GM18861 (cell line): ENCODE results near the gene SCO1.
"Not testable (repeated sequence)": the region's sequence is repeated elsewhere in the genome, so short reads cannot be mapped to it uniquely, and the experiment has no call there.

ENCODE experiments used
- ATAC-seq: cut with Tn5 transposase; IDR thresholded peaks from one replicate; pipeline ENCODE4 v1.9.1; 2021; ENCODE audit not compliant: unreplicated experiment

The SCO1 gene

DNA sequence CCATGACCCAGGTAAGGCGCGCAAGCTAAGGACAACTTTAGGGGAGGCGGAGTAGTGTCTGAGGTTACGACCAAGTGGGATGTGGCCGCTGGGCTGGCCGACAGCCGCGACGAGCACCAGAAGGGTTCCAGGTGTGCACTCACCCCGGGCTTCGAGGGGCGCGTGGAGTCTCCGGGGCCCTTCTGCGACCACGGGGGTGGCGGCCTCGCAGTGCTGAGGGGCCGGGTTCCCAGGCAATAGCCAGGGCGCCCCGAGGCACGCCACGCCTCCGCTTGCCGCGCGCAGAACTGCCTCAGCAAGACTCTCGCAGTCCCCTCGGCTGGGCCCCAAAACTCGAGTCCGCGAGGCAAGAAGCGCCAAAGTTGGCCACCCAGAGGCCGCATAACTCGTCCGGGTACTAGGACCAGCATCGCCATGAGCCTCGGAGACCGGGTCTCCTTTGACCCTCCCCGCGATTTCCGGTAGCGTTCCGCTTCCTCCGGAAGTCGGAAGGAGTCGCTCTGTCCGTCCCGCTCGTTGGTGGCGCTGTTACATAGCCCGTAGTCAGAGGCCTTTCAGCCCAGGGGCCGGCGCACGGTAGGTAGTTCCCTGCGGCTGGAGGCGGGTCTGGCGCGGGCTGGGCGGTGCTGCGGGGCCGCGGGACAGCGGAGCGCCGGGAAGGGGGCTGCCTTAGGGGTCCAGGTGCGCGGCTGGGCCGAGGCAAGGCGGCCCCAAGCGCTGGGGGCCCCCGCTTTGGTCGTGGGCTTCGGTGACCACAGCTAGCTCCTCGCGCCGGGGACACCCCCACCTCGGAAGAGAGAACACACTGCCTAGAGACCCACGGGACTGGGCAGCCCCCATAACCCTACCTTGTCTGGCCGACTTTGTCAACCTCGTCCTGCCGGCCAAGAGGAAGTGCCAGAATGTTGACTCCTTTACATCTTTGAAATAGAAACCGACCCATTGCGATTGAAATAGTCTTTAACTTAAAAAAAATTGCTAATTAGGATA is at the start of gene SCO1, which contains the start of gene ADPRM:
Gene SCO1, minus strand, starts transcription at position 442 of the 990 bp plus-strand sequence. Its CDS starts 26 bp downstream, at position 416.
Gene ADPRM, plus strand, starts transcription at position 503 of the 990 bp plus-strand sequence. CDS start 7,333 bp downstream, outside the sequence.
- peak; percentile 88 for ATAC-seq

DNA sequence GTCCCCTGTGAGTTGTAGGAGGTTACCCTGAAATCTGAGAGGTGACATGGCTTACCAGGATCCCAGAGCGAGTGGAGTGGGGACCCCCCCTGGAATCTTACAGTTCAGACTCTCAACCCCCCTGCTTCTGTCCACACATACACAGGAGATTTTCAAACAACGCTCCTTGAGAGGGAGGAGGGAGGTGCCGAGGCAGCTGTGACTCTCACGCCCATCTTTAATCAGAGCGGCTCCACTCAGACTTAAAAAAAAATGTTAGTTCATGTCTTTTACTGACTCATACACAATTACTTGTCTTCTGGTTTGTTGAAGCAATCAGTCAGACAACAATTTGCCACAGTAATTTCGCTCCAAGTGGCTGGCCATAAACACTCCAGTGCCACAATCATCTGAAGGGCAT is 47.9 kb upstream of the SCO1 start:
- no peak for ATAC-seq

DNA sequence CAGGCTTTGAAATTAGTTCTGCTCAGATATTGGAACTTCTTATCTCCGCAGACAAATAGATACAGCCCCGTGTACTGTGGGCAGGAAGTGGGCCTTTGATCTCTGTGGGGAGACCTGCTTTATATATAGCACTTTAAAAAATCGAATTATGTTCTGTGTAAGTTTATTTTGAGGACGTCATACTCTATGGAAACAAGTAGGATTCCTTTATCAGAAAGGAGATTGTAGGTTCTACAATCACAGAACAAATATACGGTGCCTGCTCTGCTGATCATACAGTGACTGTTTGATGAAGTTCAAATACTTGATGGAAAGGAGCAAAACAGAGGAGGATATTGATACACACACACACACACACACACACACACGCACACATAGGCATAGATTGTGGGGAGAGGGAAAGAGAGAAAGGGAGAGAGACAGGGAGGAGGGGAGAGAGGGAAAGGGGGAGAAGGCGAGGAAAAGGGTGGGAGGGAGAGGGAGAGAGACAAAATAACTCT is 47.2 kb upstream of the SCO1 start:
- ATAC-seq, result no peak

DNA sequence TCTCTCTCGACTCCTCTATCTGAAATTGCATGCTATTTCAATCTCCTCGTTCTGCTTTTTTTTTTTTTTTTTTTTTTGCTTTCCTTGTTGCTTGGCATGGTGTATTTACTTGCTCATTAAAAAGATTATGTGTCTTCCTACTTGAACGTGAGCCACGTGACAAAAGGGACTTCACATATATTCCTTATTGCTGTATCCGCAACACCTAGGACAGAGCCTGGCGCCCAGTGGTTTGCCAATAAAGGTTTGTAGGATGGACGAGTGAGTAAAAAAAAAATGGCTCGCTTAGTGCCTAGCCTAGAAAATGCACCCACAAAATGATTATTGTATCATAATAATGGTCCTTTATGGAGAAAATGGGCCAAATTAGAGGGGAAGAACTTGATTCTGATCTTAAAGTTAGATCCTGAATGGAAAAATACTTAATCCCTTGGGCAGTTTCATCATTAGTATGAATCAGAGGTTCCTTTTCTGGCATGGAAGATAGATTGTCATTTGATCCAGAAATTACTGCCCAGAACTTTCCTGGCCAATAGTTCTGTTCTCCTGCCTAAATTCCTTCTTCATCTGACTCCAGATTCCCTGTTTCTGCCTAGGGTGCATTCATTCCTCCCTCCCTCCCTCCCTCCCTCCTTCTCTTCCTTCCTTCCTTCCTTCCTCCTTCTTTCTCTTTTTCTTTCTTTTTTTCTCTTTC is 46.1 kb upstream of the SCO1 start:
- no peak for ATAC-seq

DNA sequence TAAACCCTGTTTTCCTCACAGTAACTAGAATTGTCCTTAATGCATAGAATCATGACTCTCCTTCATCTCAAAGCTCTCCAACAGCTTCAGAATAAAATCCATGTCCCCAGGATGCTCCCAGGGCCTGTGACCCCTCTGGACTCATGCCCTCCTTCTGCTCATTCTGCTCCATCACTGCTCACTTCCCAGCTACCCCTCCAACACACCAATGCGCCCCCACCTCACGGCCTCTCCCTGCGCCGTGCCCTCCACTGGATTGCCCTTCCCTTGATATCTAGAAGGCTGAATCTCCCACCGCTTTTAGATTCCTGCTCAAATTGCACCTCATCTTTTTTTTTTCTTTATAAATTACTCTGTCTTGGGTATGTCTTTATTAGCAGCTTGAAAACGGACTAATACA is 45.1 kb upstream of the SCO1 start:
- no peak for ATAC-seq

DNA sequence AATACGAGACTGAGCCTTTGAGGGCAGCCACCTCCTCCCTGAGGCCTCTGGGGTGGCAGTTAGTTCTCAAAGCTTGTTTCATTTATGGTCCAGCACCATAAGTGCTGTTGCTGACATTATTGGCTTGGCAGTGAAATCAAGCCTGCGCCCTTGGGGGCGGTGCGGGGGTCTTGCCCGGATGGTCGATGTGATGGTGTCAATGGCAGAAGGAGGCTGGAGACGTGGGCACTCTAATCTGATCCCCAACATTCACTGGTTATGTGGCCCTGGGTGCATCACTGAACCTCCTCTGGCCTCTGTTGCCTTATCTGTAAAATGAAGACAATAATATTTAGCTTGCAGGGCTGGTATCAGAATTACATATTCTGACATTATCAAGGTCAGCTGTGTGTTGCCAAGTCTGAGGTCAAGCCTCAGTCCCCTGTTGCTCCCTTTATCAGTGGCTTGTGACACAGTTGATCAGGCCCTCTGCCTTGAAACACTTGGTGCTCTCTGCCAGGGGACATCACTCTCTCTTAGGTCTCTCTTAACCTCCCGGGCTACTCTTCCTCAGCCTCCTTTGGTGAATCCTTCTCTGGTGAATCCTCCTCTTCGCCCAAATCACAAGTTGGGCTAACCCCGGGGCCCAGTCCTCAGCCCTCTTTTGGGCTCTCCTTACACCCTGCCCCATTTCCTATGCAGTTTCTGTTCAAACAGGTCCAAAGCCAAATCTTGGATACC is 44.2 kb upstream of the SCO1 start:
- no peak for ATAC-seq

DNA sequence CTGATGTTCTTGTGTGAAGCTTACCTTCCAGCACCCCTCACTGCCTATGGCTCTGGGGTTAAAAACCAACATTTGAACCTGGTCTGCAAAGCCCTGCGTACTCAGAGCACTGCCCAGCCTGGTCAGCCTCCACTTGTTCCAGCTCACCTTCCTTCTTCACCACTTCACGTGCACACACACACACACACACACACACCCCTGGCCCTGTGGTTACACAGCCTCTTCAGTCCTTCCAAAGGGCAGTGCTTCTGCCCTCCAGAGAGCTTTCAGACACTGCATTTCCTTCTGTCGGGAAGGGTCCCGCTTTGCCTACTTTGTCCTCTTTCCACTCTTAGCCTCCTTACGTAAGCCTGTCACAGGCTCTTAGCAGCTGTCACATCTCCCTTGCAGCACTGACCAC is 42.1 kb upstream of the SCO1 start:
- no peak for ATAC-seq

DNA sequence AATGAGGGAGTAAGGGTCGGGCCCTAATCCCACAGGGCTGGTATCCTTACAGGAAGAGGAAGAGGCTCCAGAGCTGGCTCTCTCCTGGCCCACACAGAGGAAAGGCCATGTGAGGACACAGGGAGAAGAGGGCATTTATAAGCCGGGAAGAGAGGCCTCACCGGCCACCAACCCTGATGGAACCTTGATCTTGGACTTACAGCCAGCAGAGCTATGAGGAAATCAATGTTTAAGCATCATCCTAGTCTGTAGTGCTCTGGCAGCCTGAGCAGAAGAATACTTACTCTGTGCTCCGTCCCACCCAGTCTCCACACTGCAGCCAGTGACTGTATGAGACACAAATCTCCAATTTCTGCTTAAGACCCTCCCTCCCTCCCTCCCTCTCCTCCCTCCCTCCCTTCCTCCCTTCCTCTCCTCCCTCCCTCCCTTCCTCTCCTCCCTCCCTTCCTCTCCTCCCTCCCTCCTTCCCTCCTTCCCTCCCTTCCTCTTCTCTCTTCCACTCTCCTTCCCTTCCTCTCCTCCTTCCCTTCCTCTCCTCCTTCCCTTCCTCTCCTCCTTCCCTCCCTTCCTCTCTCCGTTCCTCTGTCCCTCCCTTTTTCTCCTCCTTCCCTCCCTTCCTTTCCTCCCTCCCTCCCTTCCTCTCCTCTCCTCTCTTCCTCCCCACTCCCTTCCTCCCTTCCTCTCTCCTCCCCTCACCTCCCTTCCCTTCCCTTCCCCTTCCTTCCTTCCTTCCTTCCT is 41.4 kb upstream of the SCO1 start:
- no peak for ATAC-seq

DNA sequence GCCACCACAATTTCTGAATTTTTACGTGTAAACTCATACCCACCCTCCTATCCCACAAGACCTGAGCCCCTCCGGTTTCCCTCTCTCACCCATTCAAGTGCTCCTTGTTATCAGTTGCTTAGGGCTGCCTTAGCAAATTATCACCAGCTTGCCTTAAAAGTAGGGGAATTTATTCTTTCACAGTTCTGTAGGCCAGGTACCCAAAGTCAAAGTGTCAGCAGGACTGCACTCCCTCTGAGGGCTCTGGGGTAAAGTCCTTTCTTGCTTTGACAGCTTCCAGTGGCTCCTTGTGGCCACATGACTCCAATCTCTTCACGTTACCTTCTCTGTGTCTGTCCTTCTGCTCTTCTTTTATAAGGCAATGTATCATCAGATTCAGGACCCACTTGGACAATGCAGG is 40.4 kb upstream of the SCO1 start:
- ATAC-seq, result no peak

DNA sequence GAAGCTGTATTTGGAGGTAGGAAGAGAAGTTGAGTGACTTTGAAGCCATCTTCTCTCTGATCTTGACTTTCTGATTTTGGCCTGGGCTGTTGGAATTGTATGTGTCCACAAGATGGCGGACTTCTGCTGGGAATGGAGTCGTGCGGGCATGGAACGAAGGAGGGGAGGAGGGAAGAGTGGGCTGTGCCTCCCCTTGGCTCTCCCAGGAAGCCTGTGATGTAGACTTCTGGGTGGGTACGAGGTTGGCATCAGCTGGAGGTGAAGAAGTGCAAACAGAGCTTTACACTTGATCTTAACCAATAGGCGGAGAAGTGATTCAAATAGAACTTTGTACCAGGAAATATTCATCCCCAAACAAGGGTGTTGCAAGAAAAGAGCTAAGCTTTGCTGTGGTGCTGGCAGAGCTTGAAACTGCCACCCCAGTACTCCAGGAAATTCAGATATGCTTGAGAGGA is 39.9 kb upstream of the SCO1 start:
- no peak for ATAC-seq

DNA sequence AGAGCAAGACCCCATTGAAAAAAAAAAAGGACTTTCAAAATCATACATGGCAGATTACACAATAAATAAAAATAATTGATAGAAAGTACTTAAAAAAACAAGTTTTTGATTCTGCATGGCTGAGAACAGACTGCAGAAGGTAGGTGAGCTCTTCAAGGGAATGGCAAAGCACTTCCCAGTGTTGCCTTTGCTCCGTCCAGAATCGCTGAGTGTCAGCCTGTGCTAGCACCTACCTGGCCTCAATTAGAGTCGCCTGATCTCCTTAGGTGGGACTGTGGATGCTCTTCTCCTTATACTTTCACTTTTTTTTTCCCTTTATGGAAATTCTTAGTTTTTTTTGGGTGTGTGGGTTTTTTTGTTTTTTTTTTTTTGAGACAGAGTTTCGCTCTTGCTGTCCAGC is 38.5 kb upstream of the SCO1 start:
- no peak for ATAC-seq

DNA sequence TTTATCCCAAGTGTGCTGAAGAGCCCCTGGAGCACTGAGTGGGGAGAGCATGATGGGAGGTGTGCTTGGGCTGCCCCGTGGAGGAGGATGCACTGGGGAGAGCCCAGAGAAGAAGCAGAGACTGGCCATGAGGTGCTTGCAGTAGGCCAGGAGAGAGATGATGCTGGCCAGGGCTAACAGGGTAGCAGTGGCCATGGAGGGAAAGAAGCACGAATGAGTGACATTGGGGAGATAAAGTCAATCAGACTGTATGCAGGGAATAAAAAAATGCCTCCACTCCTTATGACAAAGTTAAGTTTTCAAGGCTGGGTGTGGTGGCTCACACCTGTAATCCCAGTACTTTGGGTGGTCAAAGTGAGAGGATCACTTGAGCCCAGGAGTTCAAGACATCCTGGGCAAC is 37.9 kb upstream of the SCO1 start:
- no peak for ATAC-seq

DNA sequence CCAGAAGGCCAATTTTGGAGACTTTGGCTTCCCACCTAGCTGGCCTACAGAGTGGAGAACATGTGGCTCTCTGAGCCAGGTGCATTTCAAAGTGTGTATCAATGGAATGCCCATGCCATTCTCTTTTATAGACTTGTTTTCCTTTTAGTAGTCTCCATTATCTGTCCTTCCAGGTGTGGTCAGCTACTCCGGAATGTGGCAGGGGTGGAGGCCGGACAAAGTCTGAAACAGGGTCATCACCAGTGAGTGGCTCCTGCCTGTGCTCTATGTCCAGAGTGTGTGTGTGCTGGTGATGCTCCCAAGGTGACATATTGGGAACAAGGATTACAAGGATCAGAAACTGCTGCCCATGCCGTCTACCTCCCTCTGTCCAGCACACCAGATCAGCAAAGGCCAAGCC is 36.3 kb upstream of the SCO1 start:
- no peak for ATAC-seq

DNA sequence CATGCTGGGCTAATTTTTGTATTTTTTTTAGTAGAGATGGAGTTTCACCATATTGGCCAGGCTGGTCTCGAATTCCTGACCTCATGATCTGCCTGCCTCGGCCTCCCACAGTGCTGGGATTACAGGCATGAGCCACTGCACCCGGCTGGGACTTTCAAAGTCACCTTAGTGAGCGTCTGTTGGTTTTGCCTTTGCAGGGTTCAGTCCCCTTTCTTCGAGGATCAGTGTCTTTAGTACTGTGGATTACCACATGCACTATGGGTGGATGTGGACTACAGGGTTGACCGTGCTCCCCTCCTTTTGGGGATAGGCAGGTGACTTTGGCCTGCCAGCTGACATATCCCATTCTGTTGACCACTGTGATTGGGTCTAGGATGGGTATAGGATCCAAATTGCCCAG is 34.8 kb upstream of the SCO1 start:
- not testable (repeated sequence) for ATAC-seq

DNA sequence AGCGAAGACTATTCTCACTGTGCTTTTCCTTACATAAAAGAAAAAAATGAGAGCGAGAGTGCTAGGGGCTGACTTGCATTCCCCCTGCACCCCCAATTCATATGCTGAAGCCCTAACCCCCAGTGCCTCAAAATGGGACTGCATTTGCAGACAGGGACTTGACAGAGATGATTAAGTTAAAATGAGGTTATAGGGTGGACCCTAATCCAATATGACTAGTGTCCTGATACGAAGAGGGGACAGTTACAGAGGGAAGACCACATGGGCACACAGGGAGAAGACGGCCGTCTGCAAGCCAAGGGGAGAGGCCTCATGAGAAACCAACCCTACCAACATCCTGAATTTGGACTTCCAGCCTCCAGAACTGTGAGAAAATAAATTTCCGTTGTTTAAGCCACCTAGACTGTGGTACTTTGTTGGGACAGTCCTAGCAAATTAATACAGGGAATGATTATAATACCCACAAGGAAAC is 34.1 kb upstream of the SCO1 start:
- no peak for ATAC-seq

DNA sequence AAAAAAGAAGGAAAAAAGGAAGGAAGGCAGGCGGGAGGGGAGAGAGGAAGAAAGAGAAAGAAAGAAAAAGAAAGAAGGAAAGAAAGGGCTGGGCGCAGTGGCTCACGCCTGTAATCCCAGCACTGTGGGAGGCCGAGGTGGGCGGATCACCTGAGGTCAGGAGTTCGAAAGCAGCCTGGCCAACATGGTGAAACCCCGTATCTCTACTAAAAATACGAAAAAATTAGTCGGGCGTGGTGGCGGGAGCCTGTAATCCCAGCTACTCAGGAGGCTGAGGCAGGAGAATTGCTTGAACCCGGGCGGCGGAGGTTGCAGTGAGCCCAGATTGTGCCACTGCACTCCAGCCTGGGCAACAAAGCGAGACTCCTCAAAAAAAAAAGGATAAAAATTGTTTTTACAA is 32.9 kb upstream of the SCO1 start:
- ATAC-seq, result not testable (repeated sequence)

DNA sequence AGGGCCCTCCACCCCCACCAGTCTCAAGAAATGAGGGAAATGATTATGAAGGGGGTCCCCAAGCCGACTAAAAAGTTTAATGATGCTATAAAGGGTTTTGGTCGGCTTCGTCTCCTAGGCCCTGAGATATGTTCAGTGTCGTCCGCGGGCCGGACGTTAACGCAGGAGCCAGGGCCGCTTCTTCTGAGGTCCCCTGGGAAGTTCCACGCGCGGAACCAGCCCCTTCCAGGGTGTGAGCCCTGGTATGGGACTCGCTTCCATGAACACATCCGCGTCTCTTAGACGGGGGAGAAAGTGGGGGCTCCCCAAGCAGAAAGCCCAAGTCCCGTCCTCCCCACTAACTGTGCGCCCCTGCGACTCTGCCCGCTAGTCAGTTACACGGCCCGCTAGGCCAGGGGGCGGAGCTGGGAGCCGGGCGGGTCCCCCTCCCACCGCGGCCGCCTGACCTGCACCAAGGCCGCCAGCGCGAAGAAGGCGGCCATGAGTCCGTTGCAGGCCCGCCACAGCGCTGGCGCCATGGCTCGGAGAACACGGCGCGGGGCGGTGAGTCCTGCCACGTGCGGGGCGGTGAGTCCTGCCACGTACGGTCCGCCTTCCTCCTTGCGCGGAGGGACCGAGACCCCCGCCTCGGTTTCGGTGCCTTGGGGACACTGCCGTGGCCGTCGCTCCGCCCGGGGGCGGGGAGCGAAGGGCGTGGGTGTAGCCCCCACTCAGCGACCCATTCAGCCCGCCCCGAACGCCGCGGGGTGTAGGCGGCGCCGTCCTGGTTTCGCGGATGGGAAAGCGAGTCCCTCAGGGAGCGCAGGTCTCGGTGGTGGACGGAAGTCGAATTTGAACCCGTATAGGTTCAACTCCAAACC is 32.2 kb upstream of the SCO1 start, which contains the start of gene TMEM220:
Gene TMEM220, minus strand, starts transcription at position 690 of the 860 bp plus-strand sequence. Its CDS starts 172 bp downstream, at position 518.
- ATAC-seq, result peak; percentile 62

DNA sequence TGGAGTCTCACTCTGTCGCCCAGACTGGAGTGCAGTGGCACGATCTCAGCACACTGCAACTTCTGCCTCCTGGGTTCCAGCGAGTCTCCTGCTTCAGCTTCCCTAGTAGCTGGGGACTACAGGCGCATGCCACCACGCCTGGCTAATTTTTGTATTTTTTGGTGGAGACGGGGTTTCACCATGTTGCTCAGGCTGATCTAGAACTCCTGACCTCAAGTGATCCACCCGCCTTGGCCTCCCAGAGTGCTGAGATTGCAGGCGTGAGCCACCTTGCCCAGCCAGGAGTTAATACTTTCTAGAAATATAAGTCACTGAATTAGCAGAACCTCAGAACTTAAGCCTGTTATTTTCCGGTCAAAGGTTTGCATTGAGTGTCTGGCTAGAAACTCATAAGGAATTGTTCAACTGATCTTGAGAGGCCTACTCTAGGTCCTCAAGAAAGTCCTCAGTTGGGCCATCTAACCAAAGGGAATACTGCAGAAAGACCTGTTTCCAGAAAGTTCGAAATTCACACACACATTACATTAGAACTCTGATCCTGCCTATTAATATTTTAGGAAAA is 31.1 kb upstream of the SCO1 start:
- no peak for ATAC-seq

DNA sequence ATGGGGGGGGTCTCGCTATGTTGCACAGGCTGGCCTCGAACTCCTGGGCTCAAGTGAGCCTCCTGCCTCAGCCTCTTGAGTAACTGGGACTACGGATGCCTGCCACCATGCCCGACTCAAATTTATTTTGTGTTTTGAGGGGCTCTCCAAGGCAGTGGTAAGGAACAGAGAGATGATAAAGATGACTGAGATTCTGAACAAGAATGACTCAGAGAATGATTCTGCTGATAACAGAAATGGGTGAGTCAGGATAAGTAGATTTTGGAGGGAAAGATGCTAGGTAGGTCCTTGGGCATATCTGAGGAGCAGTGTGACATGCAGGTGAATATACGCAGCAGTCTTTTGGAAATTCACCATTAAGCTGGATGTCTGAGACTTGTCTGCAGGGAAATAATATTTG is 29.9 kb upstream of the SCO1 start:
- no peak for ATAC-seq
